Measurements from ENCODE around the gene OR6P1.

Gene OR6P1

DNA sequence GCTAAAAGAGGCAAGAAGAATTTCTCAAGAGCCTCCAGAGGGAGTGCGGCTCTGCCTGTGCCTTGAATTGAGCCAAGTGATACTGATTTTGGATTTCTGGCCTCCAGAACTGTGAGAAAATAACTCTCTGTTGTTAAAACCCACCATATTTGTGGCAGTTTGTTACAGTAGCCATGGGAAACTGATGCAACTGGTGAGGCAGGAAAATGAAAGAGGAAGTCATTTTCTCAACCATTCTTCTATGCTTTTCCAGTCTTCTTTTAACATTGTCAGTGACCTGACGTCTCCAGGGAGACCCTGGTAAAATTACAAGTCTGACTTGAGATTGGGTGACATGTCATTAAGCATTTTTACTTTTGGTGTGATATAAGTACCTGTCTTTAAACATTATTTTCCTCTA lies 5.8 kb downstream of the OR6P1 start:
- Histone ChIP-seq H3K27ac (no peak overlapping the region), H3K27me3 (ENCODE audit: insufficient read depth, low read depth, severe bottlenecking) (peaks cover 70% of the 10 kb centered on the region), H3K4me3 (ENCODE audit: low read depth, low read length) (no peak overlapping the region), H3K9me3 (ENCODE audit: severe bottlenecking) (no peaks in the 10 kb centered on the region), H3K36me3 (no peaks in the 10 kb centered on the region)
- no peak for DNase-seq
- TF ChIP-seq, protein P1, sequence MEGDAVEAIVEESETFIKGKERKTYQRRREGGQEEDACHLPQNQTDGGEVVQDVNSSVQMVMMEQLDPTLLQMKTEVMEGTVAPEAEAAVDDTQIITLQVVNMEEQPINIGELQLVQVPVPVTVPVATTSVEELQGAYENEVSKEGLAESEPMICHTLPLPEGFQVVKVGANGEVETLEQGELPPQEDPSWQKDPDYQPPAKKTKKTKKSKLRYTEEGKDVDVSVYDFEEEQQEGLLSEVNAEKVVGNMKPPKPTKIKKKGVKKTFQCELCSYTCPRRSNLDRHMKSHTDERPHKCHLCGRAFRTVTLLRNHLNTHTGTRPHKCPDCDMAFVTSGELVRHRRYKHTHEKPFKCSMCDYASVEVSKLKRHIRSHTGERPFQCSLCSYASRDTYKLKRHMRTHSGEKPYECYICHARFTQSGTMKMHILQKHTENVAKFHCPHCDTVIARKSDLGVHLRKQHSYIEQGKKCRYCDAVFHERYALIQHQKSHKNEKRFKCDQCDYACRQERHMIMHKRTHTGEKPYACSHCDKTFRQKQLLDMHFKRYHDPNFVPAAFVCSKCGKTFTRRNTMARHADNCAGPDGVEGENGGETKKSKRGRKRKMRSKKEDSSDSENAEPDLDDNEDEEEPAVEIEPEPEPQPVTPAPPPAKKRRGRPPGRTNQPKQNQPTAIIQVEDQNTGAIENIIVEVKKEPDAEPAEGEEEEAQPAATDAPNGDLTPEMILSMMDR (IDR thresholded peaks at IDR 0.05; ENCODE audit: low read depth, low read length) = no peak

DNA sequence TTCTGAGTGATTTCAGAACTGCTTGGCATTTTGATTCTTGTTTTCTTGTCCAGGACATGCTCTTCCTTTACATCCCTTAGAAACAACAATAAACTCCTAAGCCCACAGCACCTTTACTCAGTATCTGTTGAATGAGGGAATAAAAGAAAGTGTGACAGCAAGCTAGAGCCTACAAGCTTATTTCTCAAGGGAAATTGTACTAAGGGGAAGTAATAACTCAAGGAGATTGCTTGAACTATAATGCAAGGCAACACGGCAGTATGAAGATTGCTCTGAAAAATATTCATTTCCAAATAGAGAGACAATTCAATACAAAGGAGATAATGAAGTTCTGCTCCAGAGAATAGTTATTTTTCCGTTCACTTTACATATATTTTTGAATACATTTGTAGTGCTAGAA lies 6.5 kb downstream of the OR6P1 start:
- peaks cover 75% of the 10 kb centered on the region for H3K27me3 ChIP-seq (ENCODE audit: insufficient read depth, low read depth, severe bottlenecking)
- TF ChIP-seq, protein P1 (IDR thresholded peaks at IDR 0.05; ENCODE audit: low read depth, low read length) = no peak
- DNase-seq = no peak
- no peak overlapping the region for H3K27ac ChIP-seq
- no peaks in the 10 kb centered on the region for H3K36me3 ChIP-seq
- H3K4me3 ChIP-seq (ENCODE audit: low read depth, low read length) = no peak overlapping the region
- H3K9me3 ChIP-seq (ENCODE audit: severe bottlenecking) = no peaks in the 10 kb centered on the region

GRCh38 chr1:158559696-158560095 lies 10.7 kb downstream of the OR6P1 start:
- no peak for DNase-seq
- Histone ChIP-seq H3K36me3 (no peaks in the 10 kb centered on the region), H3K9me3 (ENCODE audit: severe bottlenecking) (no peaks in the 10 kb centered on the region), H3K27ac (no peak overlapping the region), H3K4me3 (ENCODE audit: low read depth, low read length) (no peak overlapping the region), H3K27me3 (ENCODE audit: insufficient read depth, low read depth, severe bottlenecking) (peaks cover 93% of the 10 kb centered on the region)
- TF ChIP-seq, protein P1 (IDR thresholded peaks at IDR 0.05; ENCODE audit: low read depth, low read length) = no peak

- H3K36me3 ChIP-seq = no peaks in the 10 kb centered on the region
- no peak within 1 kb of the TSS for H3K27ac ChIP-seq
- DNase-seq = no peak
- H3K9me3 ChIP-seq (ENCODE audit: severe bottlenecking) = no peaks in the 10 kb centered on the region
- TF ChIP-seq, protein P1 (IDR thresholded peaks at IDR 0.05; ENCODE audit: low read depth, low read length) = no peak
- H3K4me3 ChIP-seq (ENCODE audit: low read depth, low read length) = no peak within 1 kb of the TSS
- H3K27me3 ChIP-seq (ENCODE audit: insufficient read depth, low read depth, severe bottlenecking) = peaks cover 94% of the 10 kb centered on the region
These were observed 16.0 kb downstream of the OR6P1 start, which contains the start of gene OR6Y1 for GRCh38 chr1:158554352-158554751. TSS of gene OR6Y1 (minus strand) at chr1:158554405. CDS start at chr1:158548105, 6,300 bp downstream.

GRCh38 chr1:158552296-158552695 lies 18.1 kb downstream of the OR6P1 start:
- H3K27me3 ChIP-seq (ENCODE audit: insufficient read depth, low read depth, severe bottlenecking) = peaks cover 94% of the 10 kb centered on the region
- H3K36me3 ChIP-seq = no peaks in the 10 kb centered on the region
- TF ChIP-seq, protein P1 (IDR thresholded peaks at IDR 0.05; ENCODE audit: low read depth, low read length) = no peak
- no peak overlapping the region for H3K27ac ChIP-seq
- no peak overlapping the region for H3K4me3 ChIP-seq (ENCODE audit: low read depth, low read length)
- H3K9me3 ChIP-seq (ENCODE audit: severe bottlenecking) = no peaks in the 10 kb centered on the region
- no peak for DNase-seq

DNA sequence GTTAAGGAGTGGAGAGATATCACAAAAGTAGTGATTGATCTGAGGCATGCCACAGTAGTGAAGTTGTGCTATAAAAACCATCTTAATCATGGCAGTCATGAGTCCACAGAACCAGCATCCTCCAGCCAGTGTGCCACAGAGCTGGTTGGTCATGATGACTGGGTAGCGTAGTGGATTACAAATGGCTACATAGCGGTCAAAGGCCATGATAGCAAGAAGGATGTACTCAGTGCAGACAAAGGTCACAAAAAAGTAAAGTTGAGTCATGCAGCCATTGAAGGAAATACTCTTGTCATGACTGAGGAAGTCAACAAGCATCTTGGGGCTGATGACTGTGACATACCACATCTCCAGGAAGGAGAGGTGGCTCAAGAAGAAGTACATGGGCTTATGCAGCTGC lies 22.8 kb downstream of the OR6P1 start:
- Histone ChIP-seq H3K9me3 (ENCODE audit: severe bottlenecking) (no peaks in the 10 kb centered on the region), H3K36me3 (no peaks in the 10 kb centered on the region), H3K27me3 (ENCODE audit: insufficient read depth, low read depth, severe bottlenecking) (peaks cover 77% of the 10 kb centered on the region), H3K4me3 (ENCODE audit: low read depth, low read length) (no peak overlapping the region), H3K27ac (no peak overlapping the region)
- TF ChIP-seq, protein P1 (IDR thresholded peaks at IDR 0.05; ENCODE audit: low read depth, low read length) = no peak
- no peak for DNase-seq
